Cerebellar nuclear complex (tissue), 1 donor: ENCODE measurements around the gene WDR35.
"Not testable (repeated sequence)": the region's sequence is repeated elsewhere in the genome, so short reads cannot be mapped to it uniquely, and the experiment has no call there.

Experiments used
- DNase-seq, 2 experiments: peaks; one replicate each; lab custom pipeline; 2025; lab: John Stamatoyannopoulos, UW

Gene WDR35

DNA sequence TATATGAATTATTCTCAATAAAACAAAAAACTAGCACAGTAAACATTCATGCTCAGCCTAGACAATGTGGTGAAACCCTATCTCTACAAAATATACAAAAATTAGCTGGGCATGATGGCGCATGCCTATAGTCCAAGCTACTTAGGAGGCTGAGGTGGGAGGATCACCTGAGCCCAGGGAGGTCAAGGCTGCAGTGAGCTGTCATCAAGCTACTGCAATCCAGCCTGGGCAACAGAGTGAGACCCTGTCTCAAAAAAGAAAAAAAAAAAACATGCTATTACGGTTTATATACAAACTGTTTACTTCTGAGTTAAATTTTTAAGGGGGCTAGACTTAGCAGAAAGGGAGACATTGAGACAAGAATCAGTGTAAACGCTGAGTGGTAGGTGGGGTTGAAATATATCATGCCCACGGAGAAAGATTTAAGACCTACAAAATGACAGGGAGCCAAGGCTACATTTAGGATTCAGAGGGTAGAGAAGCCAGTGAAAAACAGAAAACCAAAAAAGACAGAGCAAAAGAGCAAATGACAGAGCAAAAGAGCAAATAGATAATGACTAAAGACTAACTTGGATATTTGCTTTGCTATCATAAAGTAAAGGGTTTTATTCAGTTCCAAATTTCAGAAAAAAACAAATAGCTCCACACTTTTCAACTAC is 95.6 kb downstream of the WDR35 start:
- DNase-seq: no peak

DNA sequence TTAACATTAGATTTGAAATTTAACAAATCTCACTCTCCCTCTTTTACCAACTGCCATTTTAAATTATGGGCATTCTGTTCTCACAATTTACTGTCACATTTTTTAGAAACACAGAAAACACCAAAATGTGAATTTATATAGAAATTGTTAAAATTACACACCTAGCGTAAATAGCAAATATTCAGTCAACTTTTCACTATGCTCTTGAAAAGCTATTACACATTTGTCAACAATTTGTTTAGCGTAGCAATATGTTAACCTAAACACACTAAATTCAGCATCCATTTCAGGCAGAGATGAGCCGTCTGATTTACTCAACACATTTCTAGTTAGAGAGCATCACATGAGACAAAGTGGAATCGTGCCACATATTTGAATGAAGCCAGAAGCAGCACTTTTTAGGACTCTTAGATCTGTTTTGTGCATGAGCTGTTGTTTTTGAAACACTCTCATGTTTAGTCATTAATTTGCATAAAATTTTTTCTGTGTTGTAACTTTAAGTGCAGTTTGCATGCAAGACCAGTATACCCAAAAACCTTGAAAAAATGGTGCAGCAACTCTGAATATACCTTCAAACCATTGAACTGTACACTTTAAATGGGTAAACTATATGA is 96.3 kb downstream of the WDR35 start:
- no peak for DNase-seq

DNA sequence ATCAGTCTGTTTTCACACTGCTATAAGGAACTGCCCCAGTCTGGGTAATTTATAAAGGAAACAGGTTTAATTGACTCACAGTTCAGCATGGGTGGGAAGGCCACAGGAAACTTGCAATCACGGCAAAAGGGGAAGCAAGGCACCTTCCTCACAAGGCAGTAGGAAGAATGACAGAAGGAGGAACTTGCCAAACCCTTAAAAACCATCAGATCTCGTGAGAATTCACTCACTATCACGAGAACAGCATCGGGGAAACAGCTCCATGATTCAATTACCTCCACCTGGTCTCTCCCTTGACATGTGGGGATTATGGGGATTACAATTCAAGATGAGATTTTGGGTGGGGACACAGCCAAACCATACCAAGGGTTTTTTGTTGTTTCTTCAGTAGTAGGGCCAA is 97.9 kb downstream of the WDR35 start:
- DNase-seq: not testable (repeated sequence)

DNA sequence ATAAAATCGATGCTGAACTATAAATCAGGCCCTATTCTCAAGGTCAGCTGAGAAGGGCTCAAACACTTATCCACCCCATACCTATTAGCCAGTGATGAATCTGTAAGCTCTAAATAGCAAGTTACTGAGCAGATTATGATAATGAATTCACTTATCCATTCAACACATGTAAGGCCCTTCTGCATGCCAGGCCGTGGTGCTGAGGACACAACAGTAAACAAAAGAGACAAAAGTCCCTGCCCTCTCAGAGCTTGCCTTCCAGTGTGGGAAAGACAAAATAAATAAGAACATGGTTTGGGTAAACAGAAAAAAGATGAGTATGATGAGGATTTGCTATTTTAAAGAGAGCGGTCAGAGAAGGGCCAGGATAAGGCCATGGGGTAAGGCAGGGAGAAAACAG is 99.8 kb downstream of the WDR35 start:
- no peak for DNase-seq

DNA sequence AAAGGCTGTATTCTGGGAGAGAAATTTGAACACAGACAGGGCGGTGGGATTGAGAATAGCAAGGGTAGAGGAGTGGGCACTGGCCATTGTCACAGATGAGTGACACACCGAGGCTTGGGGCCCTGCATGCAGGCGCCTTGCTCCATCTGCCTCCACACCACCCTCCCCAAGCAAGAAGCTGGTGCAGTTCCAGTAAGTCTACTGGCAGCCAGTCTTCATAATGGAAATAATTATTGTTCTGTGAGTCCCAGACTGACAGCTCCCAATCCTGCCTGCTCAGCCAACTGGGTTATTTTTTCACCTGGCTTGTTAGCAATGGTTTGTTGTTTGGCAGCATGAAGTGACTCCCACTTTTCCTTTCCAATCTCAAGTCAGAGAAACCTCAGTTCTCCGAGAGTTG is 101.1 kb downstream of the WDR35 start:
- DNase-seq: no peak

DNA sequence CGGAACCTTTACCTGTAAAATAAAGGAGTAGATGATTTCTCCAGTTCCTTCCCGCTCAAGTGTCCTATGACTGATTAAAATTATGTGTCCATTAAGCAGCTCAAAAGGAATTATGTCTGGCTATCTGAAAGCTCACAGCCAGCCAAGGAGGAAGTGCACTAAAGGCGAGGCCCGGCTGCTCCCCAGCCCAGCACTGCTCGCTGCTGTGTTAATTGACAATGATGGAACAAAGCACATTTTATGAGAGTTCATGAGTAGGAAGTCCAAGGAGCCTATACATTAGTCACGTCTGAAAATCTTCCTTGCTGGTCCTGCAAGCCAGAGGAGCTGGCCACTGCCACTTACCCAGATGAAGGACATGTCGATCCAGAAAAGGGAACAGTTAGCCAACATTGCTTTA is 102.4 kb downstream of the WDR35 start:
- no peak for DNase-seq

DNA sequence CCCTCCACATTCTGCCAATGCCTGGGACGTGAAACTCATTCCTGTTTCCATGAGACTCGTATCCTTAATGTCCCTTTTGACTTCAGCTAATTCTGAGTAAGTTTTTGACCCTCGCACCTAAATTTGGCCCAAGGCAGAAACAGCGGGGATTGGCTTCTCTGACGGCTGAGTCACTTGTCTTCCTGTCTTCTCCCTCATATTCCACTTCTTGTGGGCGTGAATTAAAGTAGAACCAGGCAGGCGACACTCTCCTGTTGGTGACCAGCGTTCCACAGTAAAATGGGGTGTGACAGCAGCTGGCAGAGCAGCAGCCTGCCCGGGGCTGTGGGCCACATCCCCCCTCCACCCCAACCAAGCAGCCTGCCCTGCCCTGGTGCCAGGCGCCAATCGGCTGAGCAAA is 103.6 kb downstream of the WDR35 start:
- DNase-seq: no peak

DNA sequence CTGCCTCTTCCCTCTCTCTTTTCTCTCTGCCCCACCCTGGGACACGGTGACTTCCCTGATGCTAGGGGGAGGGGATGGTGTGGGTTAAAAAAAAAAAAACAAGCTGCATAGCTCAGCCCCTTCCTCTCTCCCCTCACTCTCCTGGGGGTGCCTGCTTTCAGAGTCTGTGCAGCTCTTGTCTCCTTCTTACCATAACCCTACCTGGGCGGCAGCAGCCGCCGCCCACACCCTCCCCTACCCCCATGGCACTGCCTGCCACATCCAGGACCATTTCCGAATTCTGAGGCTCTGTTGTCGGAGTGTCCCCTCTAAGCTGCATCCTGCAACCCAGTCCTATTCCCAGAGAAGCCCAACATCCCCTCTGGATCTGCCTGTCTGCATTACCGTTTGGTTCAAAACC is 104.1 kb downstream of the WDR35 start:
- no peak for DNase-seq

DNA sequence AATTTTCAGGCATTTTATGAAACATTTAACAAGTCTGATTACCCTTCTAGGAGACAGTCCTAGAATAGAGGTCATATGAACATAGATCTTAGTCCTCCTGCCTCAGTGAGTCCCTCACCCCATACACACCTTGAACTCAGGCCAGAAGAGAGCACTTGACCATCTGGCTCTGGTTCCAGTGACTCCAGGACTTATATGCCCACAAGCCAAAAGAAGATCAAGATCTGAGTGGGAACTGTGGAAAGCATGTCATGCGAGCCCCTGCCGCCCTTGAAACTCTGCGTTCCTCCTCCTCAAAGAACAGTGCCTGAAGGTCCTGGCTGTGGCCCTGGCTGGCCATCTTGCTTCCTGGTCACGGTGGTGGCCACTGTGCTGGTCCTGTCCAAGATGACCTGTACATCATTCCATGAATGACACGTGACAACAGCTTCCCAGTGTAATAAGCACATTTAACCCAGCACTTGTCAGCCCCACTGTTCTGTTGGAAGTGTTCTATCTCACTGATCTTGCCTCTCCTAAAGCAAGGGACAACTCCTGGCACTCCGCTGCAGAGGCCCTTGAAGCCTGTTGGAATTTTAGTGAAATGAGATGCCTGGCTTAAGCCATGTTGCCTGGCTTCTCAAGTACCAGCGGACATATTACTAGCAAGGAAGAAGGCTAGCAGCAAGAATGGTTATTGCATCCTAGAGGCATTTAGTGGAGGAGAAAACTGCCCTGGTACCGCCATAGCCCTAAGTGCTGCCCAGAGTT is 105.8 kb downstream of the WDR35 start:
- DNase-seq: no peak

DNA sequence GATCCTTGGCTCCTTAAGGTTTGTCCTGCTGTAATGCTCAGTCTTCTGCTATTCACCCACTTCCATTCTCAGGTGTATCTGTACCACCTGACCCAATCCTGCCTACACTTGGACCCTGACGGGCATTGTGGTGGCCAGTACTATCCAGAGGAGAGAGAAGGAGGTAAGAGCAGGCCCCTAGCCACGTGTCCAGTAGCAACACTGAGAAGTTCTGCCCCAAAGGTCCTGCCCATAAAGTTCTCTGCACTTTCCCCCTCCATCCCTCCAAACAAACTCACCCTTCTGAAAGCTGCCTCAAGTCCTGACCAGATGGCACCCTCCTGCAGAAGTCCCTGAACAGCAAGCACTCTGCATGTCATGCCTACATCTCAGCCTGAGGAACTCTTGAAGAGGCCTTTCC is 106.4 kb downstream of the WDR35 start:
- DNase-seq: no peak

DNA sequence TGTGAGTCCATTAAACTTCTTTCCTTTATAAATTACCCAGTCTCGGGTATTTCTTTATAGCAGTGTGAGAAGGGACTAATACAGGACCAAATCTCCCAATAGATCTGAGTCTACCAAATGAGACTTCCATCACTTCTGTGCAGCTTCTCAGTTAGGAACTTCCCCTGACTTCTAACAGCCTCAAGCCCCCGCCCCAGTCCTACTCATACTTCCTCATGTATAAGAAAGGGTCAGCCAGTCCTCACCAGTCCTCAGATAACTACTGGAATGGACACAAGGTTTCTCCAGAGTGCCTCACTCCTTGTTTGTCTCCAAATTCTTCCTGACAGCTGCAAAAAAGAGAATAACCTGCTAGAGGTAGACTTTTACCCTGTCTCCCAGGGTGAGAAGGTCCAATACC is 107.6 kb downstream of the WDR35 start:
- DNase-seq: no peak

DNA sequence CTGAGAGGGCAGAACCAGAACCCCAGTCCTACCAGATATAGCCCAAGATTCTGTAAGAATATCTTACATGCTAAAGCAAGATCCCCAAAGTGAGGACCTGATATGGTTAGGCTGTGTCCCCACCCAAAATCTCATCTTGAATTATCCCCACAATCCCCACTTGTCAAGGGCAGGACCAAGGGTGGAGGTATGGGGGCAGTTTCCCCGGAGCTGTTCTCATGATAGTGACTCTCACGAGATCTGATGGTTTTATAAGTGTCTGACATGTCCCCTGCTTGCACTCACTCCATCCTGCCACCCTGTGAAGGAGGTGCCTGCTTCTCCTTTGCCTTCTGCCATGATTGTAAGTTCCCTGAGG is 108.0 kb downstream of the WDR35 start:
- no peak for DNase-seq

DNA sequence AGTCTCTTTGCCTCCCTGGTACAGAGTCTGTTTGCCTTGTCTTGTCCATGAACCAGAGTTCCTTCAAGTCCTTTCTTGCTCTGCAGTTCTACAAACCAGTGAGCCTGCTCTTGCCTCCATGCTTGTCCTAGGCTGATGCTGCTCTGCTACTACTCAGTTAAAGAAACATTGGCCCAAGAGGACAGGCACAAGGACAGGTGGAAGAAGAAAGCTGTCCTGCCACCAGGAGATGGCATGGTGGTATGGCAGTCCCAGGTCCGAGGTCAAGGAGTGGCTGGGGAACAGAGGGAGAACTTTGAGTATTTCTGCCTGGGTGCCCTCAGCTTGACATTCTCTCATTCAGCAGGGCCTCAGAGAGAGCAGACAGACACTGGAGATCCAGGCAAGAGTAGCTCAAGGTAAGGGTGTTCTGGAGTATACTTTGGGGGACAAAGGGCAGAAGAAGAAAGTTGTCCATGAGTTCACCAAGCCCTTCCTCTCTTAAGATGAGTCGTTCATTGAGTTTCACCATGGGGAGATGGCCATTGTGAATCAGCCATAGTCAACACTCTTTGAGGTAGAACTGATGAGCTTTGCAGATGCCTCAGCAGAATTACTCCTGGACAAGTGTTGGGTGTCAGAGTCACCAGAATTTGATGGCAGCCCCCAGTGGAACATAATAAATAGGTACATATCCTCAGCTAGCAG is 108.5 kb downstream of the WDR35 start:
- DNase-seq: no peak

DNA sequence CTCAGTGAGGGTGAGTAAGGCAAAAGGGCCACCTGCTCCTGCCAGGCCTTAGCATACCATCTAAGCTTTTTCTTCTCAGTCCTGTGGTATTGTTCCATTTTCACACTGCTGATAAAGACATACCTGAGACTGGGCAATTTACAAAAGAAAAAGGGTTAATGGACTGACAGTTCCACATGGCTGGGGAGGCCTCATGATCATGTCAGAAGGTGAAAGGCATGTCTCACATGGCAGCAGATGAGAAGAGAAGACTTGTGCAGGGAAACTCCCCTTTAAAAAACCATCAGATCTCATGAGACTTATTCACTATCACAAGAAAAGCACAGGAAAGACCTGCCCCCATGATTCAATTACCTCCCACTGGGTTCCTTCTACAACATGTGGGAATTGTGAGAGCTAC is 109.7 kb downstream of the WDR35 start:
- not testable (repeated sequence) for DNase-seq

DNA sequence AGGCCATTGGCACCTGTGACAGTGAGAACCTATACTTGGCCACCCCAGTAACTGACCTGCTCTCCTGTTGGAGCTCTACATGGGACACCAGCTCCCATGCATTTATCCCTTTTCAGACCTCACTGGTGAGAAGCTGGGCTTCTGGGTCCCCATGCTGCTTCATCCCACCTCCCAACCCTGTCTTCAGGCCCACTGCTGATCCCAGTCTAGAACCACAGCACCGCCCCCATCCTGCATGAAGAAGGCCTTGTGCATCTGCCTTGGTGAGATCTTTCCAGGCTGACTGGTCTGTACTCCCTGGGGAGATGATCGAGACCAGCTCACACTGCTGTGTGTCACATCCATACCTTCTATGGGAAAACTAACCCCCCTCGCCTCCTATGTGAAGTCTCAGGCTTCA is 110.8 kb downstream of the WDR35 start:
- no peak for DNase-seq

DNA sequence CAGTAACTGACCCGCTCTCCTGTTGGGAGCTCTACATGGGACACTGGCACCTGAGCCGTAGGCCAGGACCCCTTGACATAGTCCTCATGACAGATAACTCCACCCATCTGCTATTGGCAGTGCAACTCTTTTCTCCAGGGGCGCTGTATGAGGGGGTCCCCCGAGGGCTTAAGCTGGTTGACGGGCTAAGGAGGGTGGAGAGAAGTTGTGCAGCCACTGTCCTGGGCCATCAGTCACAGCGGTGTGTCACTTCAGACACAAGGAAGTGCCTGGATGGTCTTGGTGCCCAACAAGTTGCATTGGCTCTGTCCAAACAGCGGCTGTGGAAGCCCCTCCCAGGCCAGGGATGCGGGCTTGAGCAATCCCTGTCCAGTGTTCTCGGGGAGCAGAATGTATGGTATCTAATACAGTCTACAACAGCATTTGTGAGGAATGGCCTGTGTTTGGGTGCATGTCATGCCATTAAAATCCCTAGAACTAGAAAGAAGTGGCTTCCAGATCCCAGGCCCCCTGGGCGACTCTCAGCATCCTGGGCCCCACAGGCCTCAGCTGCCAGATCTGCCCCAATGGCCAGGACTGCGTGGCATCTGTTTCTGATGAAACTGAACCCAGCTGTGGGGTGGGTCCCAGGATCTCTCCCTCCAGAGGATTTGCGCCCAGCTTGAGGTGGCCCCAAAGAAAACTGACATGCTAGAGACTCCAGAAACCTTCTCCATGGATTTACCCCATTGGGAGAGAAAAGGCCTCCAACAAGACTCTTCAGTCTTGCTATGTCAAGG is 111.4 kb downstream of the WDR35 start:
- DNase-seq: no peak

DNA sequence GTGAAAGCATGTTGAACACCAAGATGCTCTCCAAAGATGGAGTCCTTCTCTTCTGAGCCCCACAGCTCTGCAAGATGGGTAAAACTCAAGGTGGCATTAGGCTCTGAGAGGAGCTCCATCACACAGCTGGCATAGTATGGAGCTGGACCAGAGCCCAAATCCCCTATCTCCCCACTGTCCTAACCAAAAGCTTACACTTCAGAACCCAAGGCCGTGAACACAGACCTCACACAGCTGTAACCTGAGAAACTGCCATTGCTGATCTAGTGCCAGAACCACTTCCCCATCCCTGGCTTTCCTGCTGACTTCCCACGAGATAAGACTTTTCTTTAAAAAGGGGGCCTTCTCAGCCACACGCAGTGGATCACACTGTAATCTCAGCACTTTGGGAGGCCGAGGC is 113.2 kb downstream of the WDR35 start:
- no peak for DNase-seq

DNA sequence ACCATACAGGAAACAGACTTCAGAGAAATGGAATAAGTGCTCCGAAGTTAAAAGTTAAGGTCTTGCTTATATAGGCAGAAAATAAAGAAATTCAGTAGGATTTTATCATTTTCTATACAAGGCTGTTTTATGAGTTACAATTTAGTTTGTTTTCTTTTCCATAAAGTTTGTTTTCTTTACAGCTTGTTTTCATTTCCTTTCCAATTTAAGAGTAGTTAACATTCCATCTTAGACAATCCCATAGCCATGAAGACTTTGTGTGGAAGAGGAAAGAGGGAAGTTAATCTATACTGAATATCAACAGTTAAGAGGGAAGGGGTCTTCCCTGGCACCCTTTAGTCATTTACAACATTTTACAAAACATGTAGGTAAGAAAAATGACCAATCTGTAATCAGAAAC is 114.6 kb downstream of the WDR35 start:
- DNase-seq: no peak

DNA sequence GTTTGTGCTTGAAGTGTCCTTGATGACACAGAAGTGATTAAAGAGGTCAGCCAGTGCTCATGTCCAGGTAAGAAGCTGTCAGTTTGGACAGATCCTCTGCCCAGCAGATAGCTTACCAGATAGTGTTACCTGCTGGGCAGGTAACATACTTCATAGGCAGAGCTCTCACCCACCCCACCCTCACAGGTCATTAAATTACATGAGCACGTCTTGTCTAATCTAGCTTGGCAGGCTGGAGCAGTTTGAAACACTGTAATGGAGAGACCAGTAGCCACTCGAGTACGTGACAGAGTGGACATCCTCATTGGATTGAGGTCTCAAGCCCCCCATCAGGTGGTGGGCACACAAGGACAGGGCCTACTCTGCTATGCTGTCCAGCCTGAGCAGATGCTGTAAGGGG is 115.2 kb downstream of the WDR35 start:
- DNase-seq: no peak

DNA sequence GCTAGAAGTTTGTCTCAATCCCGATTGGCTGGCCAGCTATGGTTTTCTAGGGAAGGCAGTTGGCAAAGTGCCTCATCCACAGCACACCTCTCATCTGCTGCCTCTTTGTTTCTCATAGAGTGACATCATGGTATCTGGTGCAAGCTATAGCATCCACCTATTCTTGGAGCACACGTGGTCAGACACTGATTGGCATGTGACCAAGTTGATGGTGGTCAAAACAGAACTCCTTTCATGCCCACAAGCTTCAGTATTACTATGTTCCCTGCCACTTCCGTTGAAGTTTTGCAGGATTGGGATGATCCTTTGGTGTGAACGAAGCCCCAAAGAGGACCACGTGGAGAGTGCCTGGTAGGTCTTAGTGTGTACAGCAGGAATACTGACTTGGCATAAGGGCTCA is 116.9 kb downstream of the WDR35 start:
- DNase-seq: no peak

DNA sequence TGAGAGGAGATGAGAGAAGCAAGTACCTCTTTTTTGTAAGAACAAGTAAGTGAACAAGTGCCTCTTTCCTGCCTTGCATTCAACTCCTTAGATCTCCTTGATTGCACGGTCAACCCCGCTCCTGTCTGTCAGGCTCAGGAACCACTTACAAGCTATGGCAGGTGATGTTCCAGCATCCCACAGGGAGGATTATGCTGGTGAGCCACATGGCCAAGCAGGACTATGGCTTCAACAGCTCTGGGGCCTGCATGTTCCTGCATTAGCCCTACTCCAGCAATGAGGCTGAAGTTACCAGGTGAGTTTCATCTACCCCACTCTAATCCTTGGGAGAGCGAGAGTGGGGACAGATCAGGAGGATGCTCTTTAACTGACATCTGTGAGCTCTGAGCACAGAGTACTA is 117.6 kb downstream of the WDR35 start:
- no peak for DNase-seq

DNA sequence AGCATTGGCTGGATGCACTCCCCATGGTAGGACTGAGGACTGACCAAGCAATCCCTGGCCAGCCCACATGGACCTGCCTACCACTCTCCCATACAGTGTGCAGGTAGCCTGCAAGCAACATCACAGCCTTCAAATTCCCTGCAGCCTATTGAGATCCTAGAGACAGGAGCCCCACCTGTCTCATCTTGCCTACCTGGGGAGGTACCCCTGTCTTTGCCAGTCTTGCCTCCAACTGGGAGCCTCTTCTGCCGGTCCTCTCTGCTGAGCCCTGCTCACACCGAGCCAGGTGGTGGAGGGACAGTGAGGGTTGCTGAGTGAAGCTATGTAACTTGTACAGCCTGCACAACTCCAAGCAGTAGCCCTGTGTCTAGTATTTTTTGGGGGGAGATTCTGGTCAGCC is 118.1 kb downstream of the WDR35 start:
- DNase-seq: no peak
